Left ventricle myocardium superior (tissue), 1 donor: ENCODE data around the gene WDFY2. TPM values are rescaled to one million over a fixed set of nuclear protein-coding genes. Genes with fewer than 3 reads are reported as not detected.

Source experiments
- ATAC-seq: fragments of 200-7000 bp; cut with Tn5 transposase; one replicate; pipeline ENCODE4 v1.9.1; 2020; ENCODE audit warnings: mild to moderate bottlenecking, moderate library complexity
- DNase-seq: peaks from one replicate; pipeline ENCODE4 v3.0.0-alpha.2; 2020
- intact Hi-C: fragments of 100-400 bp; cut with micrococcal nuclease; formaldehyde crosslinking; loops from one replicate; pipeline ENCODE4 v1.11.0; 2022
- total RNA-seq: library from RNA; stranded (reverse); fragmentation: NEBNext Ultra II Directional; extraction: Animal tissue kit (Norgen Biotek cat#: 25700); gene quantifications from one replicate; pipeline ENCODE4 v1.2.1, GENCODE V29; 2021
- donor health status: DM: no; HTN: yes; CAD: no; lungs with severe emphysema.

Gene WDFY2
- total RNA-seq, 1 donor from 2014 or later, result 4.9 TPM

GRCh38 chr13:51771418-51772104 is 187.3 kb downstream of the WDFY2 start:
- ATAC-seq (peak; percentile 31), DNase-seq (no peak)
- intact Hi-C loops, result no loop called here

- DNase-seq (no peak), ATAC-seq (no peak)
- intact Hi-C loops, result no loop called here
Measured at GRCh38 chr13:51772105-51772455, 187.8 kb downstream of the WDFY2 start.

- DNase-seq (no peak), ATAC-seq (no peak)
- intact Hi-C loops, result no loop called here
Measured at GRCh38 chr13:51772781-51773180, 188.5 kb downstream of the WDFY2 start.

- intact Hi-C loops, result no loop called here
- ATAC-seq (no peak), DNase-seq (no peak)
Measured at GRCh38 chr13:51773515-51773914, 189.3 kb downstream of the WDFY2 start.

GRCh38 chr13:51776179-51776578 is 191.9 kb downstream of the WDFY2 start:
- intact Hi-C loops, result no loop called here
- no peak for DNase-seq
- ATAC-seq, result no peak

- no peak for ATAC-seq
- intact Hi-C loops, result no loop called here
- no peak for DNase-seq
Measured at GRCh38 chr13:51777921-51778320, 193.7 kb downstream of the WDFY2 start.

GRCh38 chr13:51778392-51778791 is 194.1 kb downstream of the WDFY2 start:
- intact Hi-C loops, result no loop called here
- DNase-seq, result no peak
- no peak for ATAC-seq

- DNase-seq (no peak), ATAC-seq (no peak)
- intact Hi-C loops, result no loop called here
Measured at GRCh38 chr13:51780099-51780498, 195.8 kb downstream of the WDFY2 start.

GRCh38 chr13:51781246-51782022 is 197.2 kb downstream of the WDFY2 start:
- ATAC-seq (peak; percentile 59), DNase-seq (peak; percentile 47)
- intact Hi-C loops, result no loop called here

- DNase-seq (no peak), ATAC-seq (no peak)
- intact Hi-C loops, result no loop called here
Measured at GRCh38 chr13:51782026-51782710, 197.9 kb downstream of the WDFY2 start.

- ATAC-seq (no peak), DNase-seq (no peak)
- intact Hi-C loops, result no loop called here
Measured at GRCh38 chr13:51783428-51784094, 199.3 kb downstream of the WDFY2 start.

- intact Hi-C loops, result no loop called here
- no peak for ATAC-seq
- DNase-seq, result no peak
Measured at GRCh38 chr13:51784097-51784496, 199.8 kb downstream of the WDFY2 start.

GRCh38 chr13:51785712-51786424 is 201.6 kb downstream of the WDFY2 start:
- intact Hi-C loops, result no loop called here
- DNase-seq, result peak; percentile 85
- peak; percentile 88 for ATAC-seq

- intact Hi-C loops, result no loop called here
- DNase-seq (no peak), ATAC-seq (peak; percentile 32)
Measured at GRCh38 chr13:51786425-51787265, 202.4 kb downstream of the WDFY2 start.

- ATAC-seq (peak; percentile 50), DNase-seq (no peak)
- intact Hi-C loops, result no loop called here
Measured at GRCh38 chr13:51793570-51794271, 209.5 kb downstream of the WDFY2 start.

- DNase-seq (no peak), ATAC-seq (no peak)
- intact Hi-C loops, result no loop called here
Measured at GRCh38 chr13:51794964-51795363, 210.7 kb downstream of the WDFY2 start.

GRCh38 chr13:51795419-51795818 is 211.2 kb downstream of the WDFY2 start:
- no peak for DNase-seq
- intact Hi-C loops, result no loop called here
- ATAC-seq, result no peak

- ATAC-seq (no peak), DNase-seq (no peak)
- intact Hi-C loops, result no loop called here
Measured at GRCh38 chr13:51796546-51796945, 212.3 kb downstream of the WDFY2 start.
